Measurements from ENCODE around the gene PSME2. TPM values are rescaled to one million over a fixed set of nuclear protein-coding genes. Genes with fewer than 3 reads are reported as not detected.
A peak's percentile ranks its signal among the peaks of the same experiment; 100 is the strongest.

PSME2 gene
- total and polyA plus RNA-seq, 9 of the 15 experiments (the other 6 are each of a cell fraction or from before 2014, with no cell fraction given) = 111 to 579 (median 159) TPM

GRCh38 chr14:24093901-24094840 is 52.2 kb downstream of the PSME2 start, which contains the start of gene PCK2 (continued):
- TF ChIP-seq HSF4 (CRISPR knock-in tag; IDR thresholded peaks at IDR 0.05; ENCODE audit: borderline replicate concordance) (no peak; the same call in 1 of the 2 replicates), ZNF143 (CRISPR knock-in tag; IDR thresholded peaks at IDR 0.05) (no peak), KAT7 (CRISPR knock-in tag; IDR thresholded peaks at IDR 0.05; ENCODE audit: borderline replicate concordance) (peak; percentile 65; the same call in 1 of the 2 replicates), HDAC6 (IDR thresholded peaks at IDR 0.05; ENCODE audit: low read depth, low read length) (no peak), ESRRB (CRISPR knock-in tag; IDR thresholded peaks at IDR 0.05; ENCODE audit: borderline replicate concordance) (no peak), PYGO2 (tag; IDR thresholded peaks at IDR 0.05) (no peak), MYBL2 (IDR thresholded peaks at IDR 0.05; ENCODE audit: low read depth) (no peak), MYBL2 (CRISPR knock-in tag; IDR thresholded peaks at IDR 0.05; ENCODE audit: borderline replicate concordance) (no peak), HIVEP1 (CRISPR knock-in tag; IDR thresholded peaks at IDR 0.05) (no peak), ATF6 (CRISPR knock-in tag; IDR thresholded peaks at IDR 0.05) (peak; percentile 53; the same call in 1 of the 2 replicates), CREB5 (CRISPR knock-in tag; IDR thresholded peaks at IDR 0.05) (no peak), ZNF212 (CRISPR knock-in tag; IDR thresholded peaks at IDR 0.05) (no peak)
- TF ChIP-seq, protein P1, sequence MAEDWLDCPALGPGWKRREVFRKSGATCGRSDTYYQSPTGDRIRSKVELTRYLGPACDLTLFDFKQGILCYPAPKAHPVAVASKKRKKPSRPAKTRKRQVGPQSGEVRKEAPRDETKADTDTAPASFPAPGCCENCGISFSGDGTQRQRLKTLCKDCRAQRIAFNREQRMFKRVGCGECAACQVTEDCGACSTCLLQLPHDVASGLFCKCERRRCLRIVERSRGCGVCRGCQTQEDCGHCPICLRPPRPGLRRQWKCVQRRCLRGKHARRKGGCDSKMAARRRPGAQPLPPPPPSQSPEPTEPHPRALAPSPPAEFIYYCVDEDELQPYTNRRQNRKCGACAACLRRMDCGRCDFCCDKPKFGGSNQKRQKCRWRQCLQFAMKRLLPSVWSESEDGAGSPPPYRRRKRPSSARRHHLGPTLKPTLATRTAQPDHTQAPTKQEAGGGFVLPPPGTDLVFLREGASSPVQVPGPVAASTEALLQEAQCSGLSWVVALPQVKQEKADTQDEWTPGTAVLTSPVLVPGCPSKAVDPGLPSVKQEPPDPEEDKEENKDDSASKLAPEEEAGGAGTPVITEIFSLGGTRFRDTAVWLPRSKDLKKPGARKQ (CRISPR knock-in tag; IDR thresholded peaks at IDR 0.05) = no peak
- TF ChIP-seq, protein P2, sequence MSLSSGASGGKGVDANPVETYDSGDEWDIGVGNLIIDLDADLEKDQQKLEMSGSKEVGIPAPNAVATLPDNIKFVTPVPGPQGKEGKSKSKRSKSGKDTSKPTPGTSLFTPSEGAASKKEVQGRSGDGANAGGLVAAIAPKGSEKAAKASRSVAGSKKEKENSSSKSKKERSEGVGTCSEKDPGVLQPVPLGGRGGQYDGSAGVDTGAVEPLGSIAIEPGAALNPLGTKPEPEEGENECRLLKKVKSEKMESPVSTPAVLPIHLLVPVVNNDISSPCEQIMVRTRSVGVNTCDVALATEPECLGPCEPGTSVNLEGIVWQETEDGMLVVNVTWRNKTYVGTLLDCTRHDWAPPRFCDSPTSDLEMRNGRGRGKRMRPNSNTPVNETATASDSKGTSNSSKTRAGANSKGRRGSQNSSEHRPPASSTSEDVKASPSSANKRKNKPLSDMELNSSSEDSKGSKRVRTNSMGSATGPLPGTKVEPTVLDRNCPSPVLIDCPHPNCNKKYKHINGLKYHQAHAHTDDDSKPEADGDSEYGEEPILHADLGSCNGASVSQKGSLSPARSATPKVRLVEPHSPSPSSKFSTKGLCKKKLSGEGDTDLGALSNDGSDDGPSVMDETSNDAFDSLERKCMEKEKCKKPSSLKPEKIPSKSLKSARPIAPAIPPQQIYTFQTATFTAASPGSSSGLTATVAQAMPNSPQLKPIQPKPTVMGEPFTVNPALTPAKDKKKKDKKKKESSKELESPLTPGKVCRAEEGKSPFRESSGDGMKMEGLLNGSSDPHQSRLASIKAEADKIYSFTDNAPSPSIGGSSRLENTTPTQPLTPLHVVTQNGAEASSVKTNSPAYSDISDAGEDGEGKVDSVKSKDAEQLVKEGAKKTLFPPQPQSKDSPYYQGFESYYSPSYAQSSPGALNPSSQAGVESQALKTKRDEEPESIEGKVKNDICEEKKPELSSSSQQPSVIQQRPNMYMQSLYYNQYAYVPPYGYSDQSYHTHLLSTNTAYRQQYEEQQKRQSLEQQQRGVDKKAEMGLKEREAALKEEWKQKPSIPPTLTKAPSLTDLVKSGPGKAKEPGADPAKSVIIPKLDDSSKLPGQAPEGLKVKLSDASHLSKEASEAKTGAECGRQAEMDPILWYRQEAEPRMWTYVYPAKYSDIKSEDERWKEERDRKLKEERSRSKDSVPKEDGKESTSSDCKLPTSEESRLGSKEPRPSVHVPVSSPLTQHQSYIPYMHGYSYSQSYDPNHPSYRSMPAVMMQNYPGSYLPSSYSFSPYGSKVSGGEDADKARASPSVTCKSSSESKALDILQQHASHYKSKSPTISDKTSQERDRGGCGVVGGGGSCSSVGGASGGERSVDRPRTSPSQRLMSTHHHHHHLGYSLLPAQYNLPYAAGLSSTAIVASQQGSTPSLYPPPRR (CRISPR knock-in tag; IDR thresholded peaks at IDR 0.05; ENCODE audit: borderline replicate concordance) = no peak
- TF ChIP-seq, protein P3, sequence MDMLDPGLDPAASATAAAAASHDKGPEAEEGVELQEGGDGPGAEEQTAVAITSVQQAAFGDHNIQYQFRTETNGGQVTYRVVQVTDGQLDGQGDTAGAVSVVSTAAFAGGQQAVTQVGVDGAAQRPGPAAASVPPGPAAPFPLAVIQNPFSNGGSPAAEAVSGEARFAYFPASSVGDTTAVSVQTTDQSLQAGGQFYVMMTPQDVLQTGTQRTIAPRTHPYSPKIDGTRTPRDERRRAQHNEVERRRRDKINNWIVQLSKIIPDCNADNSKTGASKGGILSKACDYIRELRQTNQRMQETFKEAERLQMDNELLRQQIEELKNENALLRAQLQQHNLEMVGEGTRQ (CRISPR knock-in tag; IDR thresholded peaks at IDR 0.05) = no peak

Measured in K562 (cell line).